ENCODE data around the gene TDO2. TPM values are rescaled to one million over a fixed set of nuclear protein-coding genes. Genes with fewer than 3 reads are reported as not detected.

TDO2 gene
- polyA plus RNA-seq, 3 donors = not detected

GRCh38 chr4:155921597-155921996 lies 18.1 kb downstream of the TDO2 start:
- Mint-ChIP-seq H3K27me3 (ENCODE audit: low read depth in 3 of 3) (peaks cover 0 to 2% (median 1%) of the 10 kb centered on the region in 3 donors), H3K36me3 (peaks cover 13 to 19% of the 10 kb centered on the region in 2 donors), H3K4me3 (no peak overlapping the region), H3K27ac (no peak overlapping the region), H3K4me1 (no peaks in the 10 kb centered on the region), H3K9me3 (peaks cover 0 to 4% (median 0%) of the 10 kb centered on the region in 7 donors)
- no peaks in the 10 kb centered on the region for H3K27me3 ChIP-seq (ENCODE audit: control insufficient read depth in 2 of 2, insufficient read depth in 2 of 2, low read length in 2 of 2)
- no peak overlapping the region for H2AFZ ChIP-seq (ENCODE audit: insufficient read depth, low read depth, low read length, poor library complexity, severe bottlenecking)
- H3K4me1 ChIP-seq (ENCODE audit: control insufficient read depth in 1 of 2, insufficient read depth in 2 of 2, low read length in 2 of 2) = no peaks in the 10 kb centered on the region
- H3K4me2 ChIP-seq (replicated peaks; ENCODE audit: extremely low read depth, low read length, poor library complexity, severe bottlenecking) = no peak overlapping the region
- TF ChIP-seq CTCF (IDR thresholded peaks at IDR 0.05) = no peak
- no peak overlapping the region for H3K27ac ChIP-seq (ENCODE audit: low read depth in 1 of 2, low read length in 2 of 2)
- intact Hi-C loops (cut with micrococcal nuclease) = no loop called here
- no peaks in the 10 kb centered on the region for H3K9me3 ChIP-seq (replicated peaks in 1 of 2; ENCODE audit: control insufficient read depth in 1 of 2, insufficient read depth in 1 of 2, low read length in 2 of 2)
- no peak overlapping the region for H3K4me3 ChIP-seq (replicated peaks in 1 of 3; ENCODE audit: low read depth in 2 of 3, low read length in 3 of 3)
- no CpG with 5 or more reads among the region's 1 CpG for WGBS (ENCODE audit: insufficient coverage)
- H4K20me1 ChIP-seq (ENCODE audit: insufficient read depth, low read length) = no peaks in the 10 kb centered on the region
- no peaks in the 10 kb centered on the region for H3K79me2 ChIP-seq (ENCODE audit: insufficient read depth, low read length)
- no peak overlapping the region for H3K9ac ChIP-seq (ENCODE audit: insufficient read depth, low read length, poor library complexity, severe bottlenecking)
- H3K36me3 ChIP-seq (replicated peaks in 1 of 2; ENCODE audit: control insufficient read depth in 1 of 2, insufficient read depth in 2 of 2, low read length in 2 of 2) = peaks cover 0 to 10% of the 10 kb centered on the region in 2 donors
- no peak for DNase-seq

- H3K27me3 ChIP-seq (ENCODE audit: control insufficient read depth in 2 of 2, insufficient read depth in 2 of 2, low read length in 2 of 2) = no peaks in the 10 kb centered on the region
- Mint-ChIP-seq H3K4me3 (no peak overlapping the region), H3K36me3 (peaks cover 26 to 33% of the 10 kb centered on the region in 2 donors), H3K27ac (no peak overlapping the region), H3K9me3 (peaks cover 2 to 9% (median 9%) of the 10 kb centered on the region in 7 donors), H3K27me3 (ENCODE audit: low read depth in 3 of 3) (peaks cover 0 to 2% (median 1%) of the 10 kb centered on the region in 3 donors), H3K4me1 (no peaks in the 10 kb centered on the region)
- no peak for DNase-seq
- H3K9me3 ChIP-seq (replicated peaks in 1 of 2; ENCODE audit: control insufficient read depth in 1 of 2, insufficient read depth in 1 of 2, low read length in 2 of 2) = peaks cover 7% of the 10 kb centered on the region in 2 donors
- WGBS (ENCODE audit: insufficient coverage) = 81% methylated on average over 3 of the region's 3 CpGs
- H3K79me2 ChIP-seq (ENCODE audit: insufficient read depth, low read length) = no peaks in the 10 kb centered on the region
- intact Hi-C loops (cut with micrococcal nuclease) = no loop called here
- no peak overlapping the region for H3K4me3 ChIP-seq (replicated peaks in 1 of 3; ENCODE audit: low read depth in 2 of 3, low read length in 3 of 3)
- H4K20me1 ChIP-seq (ENCODE audit: insufficient read depth, low read length) = no peaks in the 10 kb centered on the region
- no peak overlapping the region for H2AFZ ChIP-seq (ENCODE audit: insufficient read depth, low read depth, low read length, poor library complexity, severe bottlenecking)
- peaks cover 6 to 29% of the 10 kb centered on the region in 2 donors for H3K36me3 ChIP-seq (replicated peaks in 1 of 2; ENCODE audit: control insufficient read depth in 1 of 2, insufficient read depth in 2 of 2, low read length in 2 of 2)
- H3K4me1 ChIP-seq (ENCODE audit: control insufficient read depth in 1 of 2, insufficient read depth in 2 of 2, low read length in 2 of 2) = no peaks in the 10 kb centered on the region
- no peak overlapping the region for H3K27ac ChIP-seq (ENCODE audit: low read depth in 1 of 2, low read length in 2 of 2)
- H3K9ac ChIP-seq (ENCODE audit: insufficient read depth, low read length, poor library complexity, severe bottlenecking) = no peak overlapping the region
- no peak for TF ChIP-seq CTCF (IDR thresholded peaks at IDR 0.05)
- H3K4me2 ChIP-seq (replicated peaks; ENCODE audit: extremely low read depth, low read length, poor library complexity, severe bottlenecking) = no peak overlapping the region
Observed at GRCh38 chr4:155924637-155925036, 21.1 kb downstream of the TDO2 start.

All from CD14-positive monocyte (primary cell).